GM10266 (cell line): ENCODE data around the gene RARS2.

Source experiments
- DNase-seq: peaks from one replicate; pipeline ENCODE4 v3.0.0; 2012; ENCODE audit errors: extremely low spot score
- TF ChIP-seq, protein P1 (sequence below): IDR thresholded peaks from 2 replicates; pipeline ENCODE4 v1.5.1; 2012; ENCODE audit warnings: mild to moderate bottlenecking, low read depth; ENCODE audit not compliant: control insufficient read depth, insufficient read depth; ENCODE audit errors: missing control alignments

RARS2 gene, protein sequence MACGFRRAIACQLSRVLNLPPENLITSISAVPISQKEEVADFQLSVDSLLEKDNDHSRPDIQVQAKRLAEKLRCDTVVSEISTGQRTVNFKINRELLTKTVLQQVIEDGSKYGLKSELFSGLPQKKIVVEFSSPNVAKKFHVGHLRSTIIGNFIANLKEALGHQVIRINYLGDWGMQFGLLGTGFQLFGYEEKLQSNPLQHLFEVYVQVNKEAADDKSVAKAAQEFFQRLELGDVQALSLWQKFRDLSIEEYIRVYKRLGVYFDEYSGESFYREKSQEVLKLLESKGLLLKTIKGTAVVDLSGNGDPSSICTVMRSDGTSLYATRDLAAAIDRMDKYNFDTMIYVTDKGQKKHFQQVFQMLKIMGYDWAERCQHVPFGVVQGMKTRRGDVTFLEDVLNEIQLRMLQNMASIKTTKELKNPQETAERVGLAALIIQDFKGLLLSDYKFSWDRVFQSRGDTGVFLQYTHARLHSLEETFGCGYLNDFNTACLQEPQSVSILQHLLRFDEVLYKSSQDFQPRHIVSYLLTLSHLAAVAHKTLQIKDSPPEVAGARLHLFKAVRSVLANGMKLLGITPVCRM

DNA sequence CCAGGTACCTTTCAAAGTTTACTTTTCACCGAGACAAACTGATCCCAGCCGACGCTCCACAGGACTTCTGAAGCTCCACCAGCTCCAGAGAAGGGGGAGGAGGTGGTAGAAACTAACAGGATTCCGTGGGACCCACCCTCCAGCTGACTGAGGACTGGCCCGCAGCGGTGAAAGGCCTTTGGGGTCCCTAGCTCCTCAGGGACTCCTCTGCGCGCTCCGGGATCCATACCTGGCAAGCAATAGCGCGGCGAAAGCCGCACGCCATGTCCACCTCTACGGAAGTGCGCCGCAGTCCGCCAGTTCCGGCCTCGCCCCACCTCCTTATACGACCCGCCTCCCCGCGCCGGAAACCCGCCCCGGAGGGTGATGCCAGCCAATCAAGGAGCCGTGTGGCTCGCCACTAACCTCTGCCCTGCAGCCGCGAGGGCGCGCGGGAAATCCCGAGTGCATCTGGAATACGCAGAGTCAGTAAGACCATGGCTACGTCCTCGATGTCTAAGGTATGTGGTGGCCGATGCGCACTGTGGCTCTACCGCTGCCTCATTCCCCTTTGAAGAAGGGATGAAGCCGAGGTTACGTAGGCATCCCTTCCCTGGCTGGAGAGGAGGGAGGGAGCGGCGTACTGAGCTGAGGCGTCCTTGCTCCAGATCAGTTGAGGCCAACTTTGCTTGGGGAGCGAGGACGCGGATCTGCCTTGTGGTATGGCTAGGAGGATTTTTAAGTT, at the start of gene RARS2, which contains the start of gene ORC3:
TSS of gene RARS2 (minus strand) at position 295 of the 724 bp plus-strand sequence. CDS start at position 265, 30 bp downstream.
TSS of gene ORC3 (plus strand) at position 443 of the 724 bp plus-strand sequence. CDS start at position 477, 34 bp downstream.
- TF ChIP-seq, protein P1, sequence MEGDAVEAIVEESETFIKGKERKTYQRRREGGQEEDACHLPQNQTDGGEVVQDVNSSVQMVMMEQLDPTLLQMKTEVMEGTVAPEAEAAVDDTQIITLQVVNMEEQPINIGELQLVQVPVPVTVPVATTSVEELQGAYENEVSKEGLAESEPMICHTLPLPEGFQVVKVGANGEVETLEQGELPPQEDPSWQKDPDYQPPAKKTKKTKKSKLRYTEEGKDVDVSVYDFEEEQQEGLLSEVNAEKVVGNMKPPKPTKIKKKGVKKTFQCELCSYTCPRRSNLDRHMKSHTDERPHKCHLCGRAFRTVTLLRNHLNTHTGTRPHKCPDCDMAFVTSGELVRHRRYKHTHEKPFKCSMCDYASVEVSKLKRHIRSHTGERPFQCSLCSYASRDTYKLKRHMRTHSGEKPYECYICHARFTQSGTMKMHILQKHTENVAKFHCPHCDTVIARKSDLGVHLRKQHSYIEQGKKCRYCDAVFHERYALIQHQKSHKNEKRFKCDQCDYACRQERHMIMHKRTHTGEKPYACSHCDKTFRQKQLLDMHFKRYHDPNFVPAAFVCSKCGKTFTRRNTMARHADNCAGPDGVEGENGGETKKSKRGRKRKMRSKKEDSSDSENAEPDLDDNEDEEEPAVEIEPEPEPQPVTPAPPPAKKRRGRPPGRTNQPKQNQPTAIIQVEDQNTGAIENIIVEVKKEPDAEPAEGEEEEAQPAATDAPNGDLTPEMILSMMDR = no peak
- DNase-seq = peak; percentile 93

DNA sequence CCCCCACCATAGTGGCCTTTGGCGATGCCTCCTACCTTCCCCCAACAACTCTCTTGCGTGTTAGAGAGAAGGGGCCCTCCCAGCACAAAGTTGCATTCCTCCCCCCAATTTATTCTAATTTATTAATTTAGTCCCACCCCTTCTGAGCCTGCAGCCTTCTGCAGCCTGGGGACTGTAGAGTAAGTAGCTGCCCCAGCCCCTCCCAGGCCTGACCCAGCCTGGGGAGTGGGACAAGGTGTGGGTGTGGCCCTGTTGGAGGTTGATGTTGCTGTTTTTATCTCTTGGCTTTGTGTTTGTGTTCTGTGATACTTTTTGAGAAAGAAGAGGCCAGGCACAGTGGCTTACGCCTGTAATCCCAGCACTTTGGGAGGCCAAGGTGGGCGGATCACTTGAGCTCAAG, 49.6 kb upstream of the RARS2 start:
- TF ChIP-seq, protein P1 = no peak
- DNase-seq = no peak

DNA sequence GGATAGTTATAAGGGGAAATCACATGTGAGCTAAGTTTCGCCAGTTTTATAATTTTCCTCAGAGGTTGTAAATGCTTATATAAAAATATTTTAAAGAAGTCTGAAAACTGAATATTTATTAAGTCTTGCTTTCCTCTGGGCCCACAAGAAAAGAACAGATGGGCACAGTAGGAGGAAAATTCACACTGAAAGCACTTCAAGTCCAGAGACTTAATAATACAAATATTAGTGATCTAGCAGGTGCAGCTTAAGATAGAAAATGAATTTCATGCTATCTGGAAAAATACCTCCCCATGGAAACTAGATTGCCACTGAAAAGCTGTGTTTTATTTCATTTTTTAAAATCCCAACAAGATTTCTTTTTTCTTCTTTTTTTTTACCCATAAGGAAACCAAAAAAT, 47.3 kb upstream of the RARS2 start:
- no peak for DNase-seq
- TF ChIP-seq, protein P1 = no peak

DNA sequence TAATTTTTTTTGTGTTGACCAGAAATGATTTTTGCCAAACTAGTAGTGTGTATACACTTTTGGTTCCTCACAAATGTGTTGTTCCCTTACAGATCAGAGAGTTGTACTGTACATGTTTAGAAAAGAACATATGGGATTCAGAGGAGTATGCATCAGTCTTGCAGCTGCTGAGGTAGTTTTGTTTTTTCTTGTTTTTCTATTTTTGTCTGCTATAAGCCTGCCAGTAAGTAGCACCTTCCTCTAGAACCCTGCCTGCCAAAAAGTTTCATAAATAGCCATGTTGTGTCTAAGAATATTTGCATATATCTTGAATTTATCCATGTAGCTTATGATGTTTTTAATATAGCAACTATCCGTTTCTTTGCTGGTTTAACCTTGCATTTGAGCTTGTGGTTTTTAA, 46.5 kb upstream of the RARS2 start:
- TF ChIP-seq, protein P1 = no peak
- DNase-seq = no peak

DNA sequence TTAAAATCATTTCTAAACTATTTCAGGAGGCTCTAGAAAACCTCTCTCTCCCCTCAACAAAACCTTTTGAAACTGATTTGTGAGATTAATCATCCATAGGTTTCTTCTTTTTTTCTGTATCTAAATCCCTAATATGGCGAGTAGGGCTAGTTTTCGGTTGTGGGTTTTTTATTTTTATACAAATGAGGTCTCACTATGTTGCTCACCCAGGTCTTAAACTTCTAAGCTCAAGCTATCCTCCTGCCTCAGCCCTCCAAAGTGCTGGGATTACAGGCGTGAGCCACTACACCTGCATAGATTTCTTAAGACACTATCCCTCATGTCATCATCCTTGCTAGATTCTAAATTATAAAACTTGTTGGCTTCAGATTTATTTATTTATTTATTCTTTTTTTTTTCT, 44.1 kb upstream of the RARS2 start:
- TF ChIP-seq, protein P1 = no peak
- no peak for DNase-seq

DNA sequence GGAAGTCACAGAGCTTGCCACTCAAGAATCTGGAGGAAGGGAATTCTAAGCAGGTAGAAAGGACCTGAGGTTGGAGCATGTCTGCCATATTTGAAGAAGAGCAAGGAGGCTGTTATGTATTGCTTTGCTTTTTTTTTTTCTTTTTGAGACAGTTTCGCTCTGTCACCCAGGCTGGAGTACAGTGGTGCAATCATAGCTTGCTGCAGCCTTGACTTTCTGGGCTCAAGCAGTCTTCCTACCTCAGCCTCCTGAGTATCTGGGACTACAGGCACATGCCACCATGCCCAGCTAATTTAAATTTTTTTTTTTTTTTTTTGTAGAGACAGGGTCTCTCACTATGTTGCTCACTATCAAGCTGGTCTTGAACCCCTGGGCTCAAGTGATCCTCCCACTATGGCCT, 41.0 kb upstream of the RARS2 start:
- DNase-seq = no peak
- TF ChIP-seq, protein P1 = no peak
